Gastrocnemius medialis (tissue), 4 donors: Measurements from ENCODE around the gene SH3RF1. TPM values are rescaled to one million over a fixed set of nuclear protein-coding genes. Genes with fewer than 3 reads are reported as not detected.

ENCODE experiments used
- ATAC-seq, 2 donors: fragments of 150-250 bp; one replicate each; pipeline ENCODE4 v1.9.1; 2016
- DNase-seq, 2 donors: peaks; one replicate each; pipeline ENCODE4 v3.0.0-alpha.2; 2019
- H3K27ac ChIP-seq, 4 donors: fragments of 200-600 bp; sonication (generic); 1 replicate in 1 of 4; 2 replicates in 3 of 4; pipeline ENCODE4 v1.5.1; 2016 to 2018; ENCODE audit warnings: mild to moderate bottlenecking in 2 of 4, moderate library complexity in 1 of 4
- H3K27me3 ChIP-seq, 3 donors: fragments of 200-600 bp; sonication (generic) in 2 of 3; 1 replicate in 1 of 3; 2 replicates in 2 of 3; pipeline versions ENCODE4 v1.5.1 to v1.6.0; 2016 to 2019; ENCODE audit warnings: mild to moderate bottlenecking in 1 of 3, moderate library complexity in 1 of 3
- H3K36me3 ChIP-seq, 2 donors: fragments of 200-600 bp; sonication (generic) in 1 of 2; one replicate each; pipeline ENCODE4 v1.5.1; 2017 to 2018
- H3K4me1 ChIP-seq, 2 donors: fragments of 200-600 bp; sonication (generic) in 1 of 2; one replicate each; pipeline ENCODE4 v1.5.1; 2016 to 2017; ENCODE audit warnings: mild to moderate bottlenecking in 2 of 2
- H3K4me3 ChIP-seq, 4 donors: fragments of 200-600 bp; sonication (generic) in 3 of 4; 1 replicate in 1 of 4; 2 replicates in 3 of 4; pipeline ENCODE4 v1.5.1; 2016 to 2019; ENCODE audit warnings: mild to moderate bottlenecking in 2 of 4
- H3K9me3 ChIP-seq, 3 donors: fragments of 200-600 bp; sonication (generic) in 2 of 3; 1 replicate in 1 of 3; 2 replicates in 2 of 3; pipeline ENCODE4 v1.5.1; 2016 to 2019
- CTCF ChIP-seq, 5 experiments: fragments of 450-650 bp in 3 of 5; fragments of 200-600 bp in 2 of 5; sonication (generic) in 2 of 5; IDR thresholded peaks in 4 of 5; conservative IDR thresholded peaks in 1 of 5; 1 replicate in 4 of 5; 2 replicates in 1 of 5; pipeline ENCODE4 v1.5.1; 2016 to 2019; ENCODE audit warnings: antibody characterized with exemption in 5 of 5, mild to moderate bottlenecking in 3 of 5, moderate library complexity in 3 of 5
- POLR2A ChIP-seq, 2 donors: fragments of 450-650 bp; IDR thresholded peaks; one replicate each; pipeline ENCODE4 v1.6.1; 2017; ENCODE audit warnings: antibody characterized with exemption in 2 of 2, mild to moderate bottlenecking in 2 of 2, moderate library complexity in 2 of 2
- in situ Hi-C, 4 donors: fragments of 200-750 bp; cut with MboI; loops; one replicate each; pipeline versions ENCODE4 v1.15.0 to v1.8.0; 2017; ENCODE audit warnings: low sequenced_read_pairs in 4 of 4
- intact Hi-C: fragments of 100-400 bp; cut with DNase I; formaldehyde crosslinking; loops from one replicate; pipeline ENCODE4 v1.15.1; 2023; ENCODE audit warnings: low total_unique reads
- total RNA-seq, 4 donors: library from RNA; depleted of rRNA; stranded (reverse); fragments of >200 nt; gene quantifications; one replicate each; pipeline versions ENCODE4 v1.1.0 to v1.2.3, GENCODE V29; 2016

The SH3RF1 gene
- total RNA-seq, 4 donors from 2014 or later: 12.6 to 27.0 (median 13.4) TPM

- DNase-seq: no peak
- no peak for TF ChIP-seq POLR2A (IDR thresholded peaks at IDR 0.05)
- no peak for TF ChIP-seq CTCF (IDR thresholded peaks at IDR 0.05 in 4 of 5, conservative IDR thresholded peaks at IDR 0.05 in 1 of 5)
- no peaks in the 10 kb centered on the region for H3K36me3 ChIP-seq
- H3K4me3 ChIP-seq: no peak overlapping the region
- intact Hi-C loops: no loop called here
- in situ Hi-C loops: no loop called here
- peaks cover 4 to 12% of the 10 kb centered on the region in 2 donors for H3K4me1 ChIP-seq
- no peak overlapping the region for H3K27ac ChIP-seq
- H3K9me3 ChIP-seq: no peaks in the 10 kb centered on the region
- no peak for ATAC-seq
- no peaks in the 10 kb centered on the region for H3K27me3 ChIP-seq
Measured at GRCh38 chr4:169188204-169188603, 82.6 kb downstream of the SH3RF1 start.

GRCh38 chr4:169185133-169185956, 85.4 kb downstream of the SH3RF1 start:
- Histone ChIP-seq H3K9me3 (no peaks in the 10 kb centered on the region), H3K4me1 (peaks cover 4 to 12% of the 10 kb centered on the region in 2 donors), H3K27ac (no peak overlapping the region), H3K4me3 (no peak overlapping the region), H3K27me3 (no peaks in the 10 kb centered on the region), H3K36me3 (no peaks in the 10 kb centered on the region)
- in situ Hi-C loops (no loop called here), intact Hi-C loops (no loop called here)
- ATAC-seq (no peak), DNase-seq (no peak)
- TF ChIP-seq POLR2A (IDR thresholded peaks at IDR 0.05) (no peak), CTCF (IDR thresholded peaks at IDR 0.05 in 4 of 5, conservative IDR thresholded peaks at IDR 0.05 in 1 of 5) (no peak)

GRCh38 chr4:169184686-169185085, 86.1 kb downstream of the SH3RF1 start:
- intact Hi-C loops: no loop called here
- H3K9me3 ChIP-seq: no peaks in the 10 kb centered on the region
- TF ChIP-seq CTCF (IDR thresholded peaks at IDR 0.05 in 4 of 5, conservative IDR thresholded peaks at IDR 0.05 in 1 of 5): no peak
- TF ChIP-seq POLR2A (IDR thresholded peaks at IDR 0.05): no peak

GRCh38 chr4:169184236-169184635, 86.5 kb downstream of the SH3RF1 start:
- intact Hi-C loops (no loop called here), in situ Hi-C loops (no loop called here)
- H3K27ac ChIP-seq: no peak overlapping the region
- DNase-seq (no peak), ATAC-seq (no peak)
- no peaks in the 10 kb centered on the region for H3K36me3 ChIP-seq
- H3K9me3 ChIP-seq: no peaks in the 10 kb centered on the region
- no peak overlapping the region for H3K4me3 ChIP-seq
- no peak for TF ChIP-seq POLR2A (IDR thresholded peaks at IDR 0.05)
- no peak for TF ChIP-seq CTCF (IDR thresholded peaks at IDR 0.05 in 4 of 5, conservative IDR thresholded peaks at IDR 0.05 in 1 of 5)
- H3K4me1 ChIP-seq: peaks cover 0 to 20% of the 10 kb centered on the region in 2 donors
- H3K27me3 ChIP-seq: no peaks in the 10 kb centered on the region

More at GRCh38 chr4:169184686-169185085, 86.1 kb downstream of the SH3RF1 start:
- H3K4me3 ChIP-seq: no peak overlapping the region
- DNase-seq (no peak), ATAC-seq (no peak)
- H3K27ac ChIP-seq: no peak overlapping the region
- H3K4me1 ChIP-seq: peaks cover 2 to 17% of the 10 kb centered on the region in 2 donors
- H3K36me3 ChIP-seq: no peaks in the 10 kb centered on the region
- H3K27me3 ChIP-seq: no peaks in the 10 kb centered on the region
- in situ Hi-C loops: no loop called here
